Measurements from ENCODE around the gene FBXL15. TPM values are rescaled to one million over a fixed set of nuclear protein-coding genes. Genes with fewer than 3 reads are reported as not detected.

The FBXL15 gene
- total RNA-seq, 1 donor from 2014 or later = 15.7 TPM

DNA sequence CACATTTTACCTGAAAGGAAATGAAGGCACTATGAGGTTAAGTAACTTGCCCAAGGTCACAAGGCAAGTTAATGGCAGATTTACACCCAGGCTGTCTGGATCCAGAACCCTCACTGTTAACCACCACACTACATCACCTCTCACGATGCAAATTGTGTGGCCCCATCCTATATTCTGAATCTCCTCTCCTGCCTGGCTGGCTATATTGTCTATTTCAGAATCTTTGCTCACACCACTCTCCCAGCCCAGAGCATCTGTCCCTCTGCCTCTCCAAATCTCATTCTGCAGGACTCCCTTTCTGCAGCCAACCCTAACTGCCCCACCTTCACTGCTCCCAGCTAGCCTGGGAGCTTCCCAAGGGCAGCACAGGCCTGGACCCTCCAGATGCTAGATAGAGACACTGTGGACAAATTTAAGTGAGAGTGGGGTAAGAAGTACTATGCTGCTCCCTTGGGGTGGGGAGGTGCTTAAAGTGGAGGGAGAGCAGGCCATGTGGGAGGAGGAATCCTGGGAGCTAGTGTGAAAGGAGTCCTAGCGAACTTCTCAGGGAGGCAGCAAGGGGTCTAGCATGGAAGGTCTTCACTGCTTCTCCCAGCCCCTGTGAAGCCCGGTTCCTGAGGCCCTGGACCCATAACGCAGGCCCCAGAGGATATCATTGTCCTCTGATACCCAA lies 11.0 kb downstream of the FBXL15 start:
- peak overlapping the region; percentile 75 for H3K27ac Mint-ChIP-seq
- intact Hi-C loops (cut with micrococcal nuclease) = loop anchor here (1.0 to 5.0 kb wide), 7 partner anchors 10 to 279 kb away; partner anchors contain the start of genes GBF1 and NOLC1
- no peak for ATAC-seq (ENCODE audit: low read depth)
- no peaks in the 10 kb centered on the region for H3K9me3 Mint-ChIP-seq
- DNase-seq = no peak
- H3K27me3 Mint-ChIP-seq = no peaks in the 10 kb centered on the region
- peak overlapping the region; percentile 93 for H3K4me3 Mint-ChIP-seq
- TF ChIP-seq, protein P1, sequence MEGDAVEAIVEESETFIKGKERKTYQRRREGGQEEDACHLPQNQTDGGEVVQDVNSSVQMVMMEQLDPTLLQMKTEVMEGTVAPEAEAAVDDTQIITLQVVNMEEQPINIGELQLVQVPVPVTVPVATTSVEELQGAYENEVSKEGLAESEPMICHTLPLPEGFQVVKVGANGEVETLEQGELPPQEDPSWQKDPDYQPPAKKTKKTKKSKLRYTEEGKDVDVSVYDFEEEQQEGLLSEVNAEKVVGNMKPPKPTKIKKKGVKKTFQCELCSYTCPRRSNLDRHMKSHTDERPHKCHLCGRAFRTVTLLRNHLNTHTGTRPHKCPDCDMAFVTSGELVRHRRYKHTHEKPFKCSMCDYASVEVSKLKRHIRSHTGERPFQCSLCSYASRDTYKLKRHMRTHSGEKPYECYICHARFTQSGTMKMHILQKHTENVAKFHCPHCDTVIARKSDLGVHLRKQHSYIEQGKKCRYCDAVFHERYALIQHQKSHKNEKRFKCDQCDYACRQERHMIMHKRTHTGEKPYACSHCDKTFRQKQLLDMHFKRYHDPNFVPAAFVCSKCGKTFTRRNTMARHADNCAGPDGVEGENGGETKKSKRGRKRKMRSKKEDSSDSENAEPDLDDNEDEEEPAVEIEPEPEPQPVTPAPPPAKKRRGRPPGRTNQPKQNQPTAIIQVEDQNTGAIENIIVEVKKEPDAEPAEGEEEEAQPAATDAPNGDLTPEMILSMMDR (IDR thresholded peaks at IDR 0.05) = no peak
- ChIA-PET POLR2A (interaction anchor here (0.7 to 4.3 kb wide), 9 partner anchors 9 to 70 kb away, joined by 3 to 78 read pairs (median 12); partner anchors contain the start of genes ACTR1A, C10orf95, FBXL15 and NFKB2), CTCF (interaction anchor here (2.8 kb wide), 1 partner anchor 10 kb away, joined by 14 read pairs; the partner anchor contains the start of gene FBXL15)
- peaks cover 11% of the 10 kb centered on the region for H3K36me3 Mint-ChIP-seq (ENCODE audit: low read depth)
- H3K4me1 Mint-ChIP-seq = peaks cover 43% of the 10 kb centered on the region

DNA sequence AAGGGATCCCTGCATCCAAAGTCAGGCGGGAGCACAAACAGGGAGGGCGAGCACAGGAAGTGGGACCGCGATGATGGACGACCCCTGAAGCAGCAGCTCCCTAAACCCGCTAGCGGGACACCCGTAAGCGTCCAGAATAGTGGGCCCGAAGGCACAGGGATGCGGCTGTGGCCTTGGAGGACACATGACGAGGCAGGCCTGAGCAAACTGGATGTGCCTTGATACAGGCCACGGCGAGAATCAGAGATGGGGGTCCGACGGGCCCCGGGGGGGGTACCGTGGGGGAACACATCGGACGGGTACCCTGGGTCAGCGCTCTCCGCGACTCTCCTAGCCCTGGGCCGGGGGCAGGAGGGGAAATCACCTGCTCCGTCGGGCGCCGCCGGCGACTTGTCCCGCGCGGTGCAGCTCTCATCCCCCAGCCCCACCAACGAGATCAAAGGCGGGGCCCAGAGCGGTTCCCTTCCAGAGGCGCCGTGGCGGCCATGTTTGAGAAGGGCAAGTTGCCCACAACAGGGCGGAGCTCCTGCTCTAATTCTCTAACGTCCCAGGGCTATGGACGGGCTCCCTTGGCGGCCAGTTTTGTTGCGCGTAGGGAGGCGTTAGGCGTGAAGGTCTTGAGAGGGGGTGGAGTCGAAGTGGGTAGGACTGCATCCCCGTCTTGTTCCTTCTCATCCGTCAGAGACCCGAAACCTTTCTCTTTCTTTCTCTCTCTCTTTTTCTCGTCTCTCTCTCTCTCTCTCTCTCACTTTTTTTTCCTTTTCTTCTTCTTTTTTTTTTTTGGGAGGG lies 11.7 kb downstream of the FBXL15 start, which contains the start of gene CUEDC2:
TSS of gene CUEDC2 (minus strand) at position 413 of the 789 bp plus-strand sequence. CDS start 7,386 bp downstream, outside the sequence.
- peak; percentile 96 for DNase-seq
- peaks cover 45% of the 10 kb centered on the region for H3K4me1 Mint-ChIP-seq
- H3K9me3 Mint-ChIP-seq = no peaks in the 10 kb centered on the region
- ChIA-PET POLR2A (interaction anchor here (0.6 to 4.3 kb wide), 22 partner anchors 8 to 1053 kb away, joined by 3 to 78 read pairs (median 6); partner anchors contain the start of genes ACTR1A, C10orf95, FBXL15 and NFKB2), CTCF (interaction anchor here (0.7 to 2.8 kb wide), 2 partner anchors 10 to 18 kb away, joined by 3 to 14 read pairs; partner anchors contain the start of gene FBXL15)
- H3K4me3 Mint-ChIP-seq = peak within 1 kb of the TSS; percentile 93
- no peaks in the 10 kb centered on the region for H3K27me3 Mint-ChIP-seq
- peaks cover 8% of the 10 kb centered on the region for H3K36me3 Mint-ChIP-seq (ENCODE audit: low read depth)
- ATAC-seq (ENCODE audit: low read depth) = peak; percentile 98
- TF ChIP-seq, protein P1 (IDR thresholded peaks at IDR 0.05) = no peak
- intact Hi-C loops (cut with micrococcal nuclease) = loop anchor here (1.0 to 5.0 kb wide), 7 partner anchors 11 to 280 kb away; partner anchors contain the start of genes GBF1 and NOLC1
- H3K27ac Mint-ChIP-seq = peak within 1 kb of the TSS; percentile 75

DNA sequence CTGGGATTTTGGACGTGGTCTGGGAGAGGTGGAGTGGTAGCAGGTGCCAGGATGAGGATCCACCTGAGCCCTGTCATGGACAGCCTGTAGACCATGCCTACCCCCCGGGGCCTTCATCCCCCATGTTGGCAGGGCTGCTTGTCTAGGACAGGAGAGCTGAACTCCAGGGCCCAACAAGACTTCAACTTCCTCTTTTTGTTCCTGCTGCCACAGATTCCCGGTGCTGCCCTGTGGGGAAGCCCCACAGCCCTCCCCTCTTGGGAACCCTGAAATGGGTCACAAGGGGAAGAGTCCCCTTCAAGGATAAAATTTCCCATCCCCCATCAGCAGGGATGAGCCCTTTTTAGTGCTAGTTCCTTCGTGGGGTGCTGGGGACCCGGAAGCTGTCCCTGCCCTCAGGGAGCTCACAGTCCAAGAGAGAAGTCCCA lies 13.0 kb downstream of the FBXL15 start:
- H3K27me3 Mint-ChIP-seq = no peaks in the 10 kb centered on the region
- intact Hi-C loops (cut with micrococcal nuclease) = loop anchor here (5.0 kb wide), 1 partner anchor 281 kb away; the partner anchor contains the start of gene NOLC1
- ATAC-seq (ENCODE audit: low read depth) (no peak), DNase-seq (no peak)
- POLR2A ChIA-PET = interaction anchor here (0.5 to 4.3 kb wide), 8 partner anchors 10 to 199 kb away, joined by 3 to 78 read pairs (median 10); partner anchors contain the start of genes C10orf95, FBXL15 and NFKB2
- peak overlapping the region; percentile 93 for H3K4me3 Mint-ChIP-seq
- TF ChIP-seq, protein P1 (IDR thresholded peaks at IDR 0.05) = no peak
- H3K36me3 Mint-ChIP-seq (ENCODE audit: low read depth) = peaks cover 4% of the 10 kb centered on the region
- CTCF ChIA-PET = interaction anchor here (2.8 kb wide), 1 partner anchor 12 kb away, joined by 14 read pairs; the partner anchor contains the start of gene FBXL15
- H3K27ac Mint-ChIP-seq = peak overlapping the region; percentile 75
- peaks cover 45% of the 10 kb centered on the region for H3K4me1 Mint-ChIP-seq
- no peaks in the 10 kb centered on the region for H3K9me3 Mint-ChIP-seq

DNA sequence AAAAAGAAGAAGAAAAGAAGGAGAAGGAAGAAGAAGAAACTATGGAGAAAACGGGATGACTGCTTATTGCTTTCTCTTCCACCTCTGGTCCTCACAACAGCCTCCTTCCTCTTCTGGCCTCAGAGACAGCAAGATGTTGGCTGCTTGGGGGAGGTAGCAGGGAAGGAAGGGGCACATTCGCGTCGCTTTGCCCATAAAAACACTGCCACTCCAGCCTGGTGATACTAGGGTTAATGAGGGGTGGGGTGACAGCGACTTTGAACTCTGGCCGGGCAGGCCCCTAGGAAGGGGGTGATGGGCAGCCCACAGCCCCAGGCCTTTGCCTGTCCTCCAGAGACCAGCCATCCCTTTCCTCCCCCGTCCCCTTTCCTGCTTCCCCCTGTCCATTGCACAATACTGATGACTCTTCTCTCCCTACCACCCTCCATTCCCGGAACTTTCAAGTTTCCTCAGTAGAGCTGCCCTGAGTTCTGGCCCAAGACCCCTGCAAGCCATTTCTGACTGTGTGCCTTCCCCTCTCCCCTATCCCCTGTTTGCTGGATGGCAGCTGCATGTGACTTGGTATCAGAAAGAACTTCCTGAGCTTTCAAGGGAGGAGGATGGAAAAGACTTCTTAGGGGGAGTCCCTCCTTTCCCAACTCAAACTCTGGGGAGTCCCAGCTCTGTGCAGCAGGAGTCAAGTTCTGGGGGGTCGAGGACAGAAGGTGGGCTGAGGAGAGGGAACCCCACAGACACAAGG lies 13.9 kb downstream of the FBXL15 start:
- TF ChIP-seq, protein P1 (IDR thresholded peaks at IDR 0.05) = no peak
- intact Hi-C loops (cut with micrococcal nuclease) = loop anchor here (5.0 kb wide), 1 partner anchor 282 kb away; the partner anchor contains the start of gene NOLC1
- ChIA-PET POLR2A (interaction anchor here (1.1 to 4.3 kb wide), 6 partner anchors 9 to 40 kb away, joined by 3 to 78 read pairs (median 32); partner anchors contain the start of genes C10orf95, FBXL15 and NFKB2), CTCF (interaction anchor here (0.9 to 1.4 kb wide), 2 partner anchors 12 to 16 kb away, joined by 3 to 4 read pairs; partner anchors contain the start of gene C10orf95)
- Mint-ChIP-seq H3K4me3 (no peak overlapping the region), H3K27ac (peak overlapping the region; percentile 68), H3K4me1 (peaks cover 45% of the 10 kb centered on the region), H3K9me3 (no peaks in the 10 kb centered on the region), H3K36me3 (ENCODE audit: low read depth) (peaks cover 4% of the 10 kb centered on the region), H3K27me3 (no peaks in the 10 kb centered on the region)
- DNase-seq = no peak
- no peak for ATAC-seq (ENCODE audit: low read depth)
